Measurements from ENCODE around the gene ACADVL.

The ACADVL gene

DNA sequence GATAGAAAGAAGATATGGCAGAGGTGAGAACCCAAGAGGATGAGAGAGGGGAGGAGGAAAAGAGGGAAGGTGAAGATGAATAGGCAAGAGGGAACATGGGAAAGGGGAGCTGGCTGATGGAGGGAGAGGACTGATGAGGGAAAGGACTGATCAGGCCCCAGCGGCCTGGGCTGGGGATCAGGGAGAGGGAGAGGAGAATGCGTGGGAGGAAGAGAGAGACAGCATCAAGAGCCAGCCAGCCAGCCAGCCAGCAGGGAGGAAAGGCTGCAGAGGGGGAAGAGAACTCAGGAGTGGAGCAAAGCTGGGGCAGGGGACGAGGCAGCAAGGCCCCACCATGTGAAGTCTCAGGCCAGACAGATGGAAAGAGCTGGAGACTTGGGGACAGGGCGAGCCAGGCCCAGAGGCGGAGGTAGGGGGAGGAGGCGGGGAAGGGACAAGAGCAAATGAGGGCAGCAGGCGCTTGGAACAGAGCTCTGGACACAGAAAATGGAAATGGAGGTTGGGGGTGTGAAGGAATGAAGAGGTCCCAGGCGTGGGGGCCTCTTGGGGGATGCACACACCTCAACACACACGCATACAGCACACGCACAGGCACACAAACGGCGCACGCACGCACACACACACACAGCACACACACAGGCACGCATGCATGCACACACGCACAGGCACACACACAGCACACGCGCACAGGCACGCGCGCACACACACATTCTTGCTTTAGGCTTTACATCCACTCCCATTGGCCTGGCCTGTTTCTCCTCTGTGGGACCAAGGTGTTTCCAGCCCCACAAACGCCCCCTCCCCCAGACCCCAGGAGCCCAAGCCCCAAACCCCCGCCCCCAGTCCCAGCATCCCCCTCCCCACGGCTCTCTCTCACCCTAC is 12.4 kb upstream of the ACADVL start:
- TF ChIP-seq SPI1 (IDR thresholded peaks at IDR 0.05; ENCODE audit: low read depth, low read length): no peak
- DNase-seq (ENCODE audit: insufficient read length, low spot score) (no peak), FAIRE-seq (no peak)

DNA sequence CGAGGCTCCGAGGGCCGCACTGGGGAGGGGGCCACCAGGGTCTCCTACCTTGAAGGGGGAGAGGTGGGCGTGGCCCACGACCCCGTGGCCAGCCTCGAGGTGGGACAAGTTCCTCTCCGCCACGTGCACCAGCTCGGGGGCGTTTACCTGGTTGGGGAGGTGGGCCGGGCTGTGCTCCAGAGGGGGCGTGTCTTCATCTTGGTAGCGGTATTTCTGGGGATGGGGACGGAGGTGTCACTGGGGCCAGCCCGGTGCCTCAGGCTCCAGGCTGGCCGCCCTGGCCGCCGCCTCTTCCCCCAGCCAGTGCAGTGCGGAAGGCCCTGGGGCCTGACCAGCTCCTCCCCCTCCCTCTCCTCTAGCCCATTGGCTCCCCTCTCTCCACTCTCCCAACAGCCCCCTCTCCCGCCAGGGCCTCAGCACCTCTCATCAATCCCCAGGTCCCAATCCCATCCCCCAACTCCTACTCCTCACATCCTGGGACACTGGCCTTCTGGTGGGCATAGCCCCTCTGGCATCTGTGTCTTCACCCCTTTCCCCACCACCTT is 11.6 kb upstream of the ACADVL start:
- no peak for FAIRE-seq
- no peak for TF ChIP-seq PAX5 (IDR thresholded peaks at IDR 0.05; ENCODE audit: insufficient read depth, low read length, severe bottlenecking)
- no peak for TF ChIP-seq POU2F2 (IDR thresholded peaks at IDR 0.05; ENCODE audit: low read depth, low read length)
- TF ChIP-seq TAF1 (IDR thresholded peaks at IDR 0.05; ENCODE audit: low read depth, low read length): no peak
- TF ChIP-seq POLR2A (IDR thresholded peaks at IDR 0.05; ENCODE audit: low read depth, low read length): no peak
- TF ChIP-seq SPI1 (IDR thresholded peaks at IDR 0.05; ENCODE audit: low read depth, low read length): no peak
- TF ChIP-seq POLR2AphosphoS5 (IDR thresholded peaks at IDR 0.05; ENCODE audit: low read depth, low read length): no peak
- DNase-seq (ENCODE audit: insufficient read length, low spot score): no peak

DNA sequence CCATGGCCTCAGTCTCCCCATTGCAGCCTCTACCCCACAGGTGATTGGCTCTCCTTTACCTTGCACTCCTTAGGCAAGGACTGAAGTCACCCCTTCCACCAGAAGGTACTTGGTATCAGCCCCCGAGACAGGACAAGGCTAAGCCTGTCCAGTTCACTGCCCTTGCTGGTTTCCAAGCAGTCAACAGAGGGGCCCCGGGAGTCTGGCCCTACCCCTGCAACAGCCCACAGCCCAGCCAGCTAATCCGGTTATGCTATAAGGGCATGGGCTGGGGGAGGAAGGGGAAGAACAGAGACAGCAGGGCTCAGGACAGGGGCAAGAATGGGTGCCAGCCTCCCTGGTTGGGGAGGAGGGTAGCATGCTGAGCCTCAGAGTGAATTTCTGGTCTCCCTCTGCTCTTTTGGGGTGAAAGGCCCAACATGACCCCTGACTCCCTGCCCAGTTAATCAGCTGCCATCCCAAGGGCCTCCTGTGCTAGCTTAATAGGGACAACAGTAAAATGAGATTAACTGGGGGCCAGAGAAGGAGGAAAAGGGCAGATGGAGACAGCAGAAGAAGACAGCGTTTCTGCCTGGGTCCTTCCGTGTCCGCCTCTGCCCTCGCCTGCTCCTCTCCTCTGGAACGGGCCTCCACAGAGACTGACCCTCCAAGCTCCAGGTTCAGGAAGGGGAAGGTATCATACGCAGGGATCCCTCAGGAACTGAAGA is 10.8 kb upstream of the ACADVL start:
- TF ChIP-seq SPI1 (IDR thresholded peaks at IDR 0.05; ENCODE audit: low read depth, low read length) (no peak), POLR2A (IDR thresholded peaks at IDR 0.05; ENCODE audit: low read depth, low read length) (no peak), PAX5 (IDR thresholded peaks at IDR 0.05; ENCODE audit: insufficient read depth, low read length, severe bottlenecking) (no peak), TAF1 (IDR thresholded peaks at IDR 0.05; ENCODE audit: low read depth, low read length) (no peak), POLR2AphosphoS5 (IDR thresholded peaks at IDR 0.05; ENCODE audit: low read depth, low read length) (no peak), POU2F2 (IDR thresholded peaks at IDR 0.05; ENCODE audit: low read depth, low read length) (no peak)
- FAIRE-seq (no peak), DNase-seq (ENCODE audit: insufficient read length, low spot score) (no peak)

DNA sequence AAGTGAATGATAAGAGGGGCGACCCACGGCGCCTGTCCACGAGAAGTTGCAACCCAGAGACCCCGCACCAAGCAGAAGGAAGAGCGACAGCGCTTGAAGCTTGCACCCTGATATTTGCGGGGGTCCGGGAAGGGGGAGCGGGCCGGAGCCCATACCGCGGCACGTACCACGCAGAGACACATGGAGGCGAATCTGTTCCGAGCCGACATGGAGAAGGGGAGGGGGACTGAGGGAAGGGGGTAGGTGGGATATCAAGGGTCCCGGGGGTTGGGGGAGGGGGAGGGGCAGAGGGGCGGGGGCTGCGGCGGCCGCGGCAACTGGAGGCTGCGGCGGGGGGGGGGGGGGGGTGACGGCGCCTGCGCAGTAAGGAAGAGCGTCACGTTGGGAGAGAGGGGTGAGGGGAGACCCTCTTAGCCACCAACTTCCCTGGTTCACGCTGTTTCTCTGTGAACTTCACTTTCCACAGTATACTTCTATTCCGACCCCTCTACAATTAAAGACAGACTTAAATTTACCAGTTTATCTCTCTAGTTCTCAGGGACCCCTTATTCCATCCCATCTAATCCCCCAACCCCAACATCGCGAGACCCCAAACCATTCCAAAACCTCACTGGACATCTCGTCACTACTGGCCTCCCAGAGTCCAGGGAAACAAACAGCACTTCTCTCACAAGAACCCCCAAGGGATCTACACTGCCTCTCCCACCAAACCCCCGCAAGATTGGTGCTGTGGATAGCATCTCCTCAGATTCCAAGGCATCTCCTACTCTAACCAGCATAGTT is 8.1 kb upstream of the ACADVL start:
- TF ChIP-seq TAF1 (IDR thresholded peaks at IDR 0.05; ENCODE audit: low read depth, low read length) (no peak), POLR2AphosphoS5 (IDR thresholded peaks at IDR 0.05; ENCODE audit: low read depth, low read length) (no peak), SPI1 (IDR thresholded peaks at IDR 0.05; ENCODE audit: low read depth, low read length) (no peak), POU2F2 (IDR thresholded peaks at IDR 0.05; ENCODE audit: low read depth, low read length) (no peak), PAX5 (IDR thresholded peaks at IDR 0.05; ENCODE audit: insufficient read depth, low read length, severe bottlenecking) (no peak), POLR2A (IDR thresholded peaks at IDR 0.05; ENCODE audit: low read depth, low read length) (no peak)
- DNase-seq (ENCODE audit: insufficient read length, low spot score): no peak
- no peak for FAIRE-seq

DNA sequence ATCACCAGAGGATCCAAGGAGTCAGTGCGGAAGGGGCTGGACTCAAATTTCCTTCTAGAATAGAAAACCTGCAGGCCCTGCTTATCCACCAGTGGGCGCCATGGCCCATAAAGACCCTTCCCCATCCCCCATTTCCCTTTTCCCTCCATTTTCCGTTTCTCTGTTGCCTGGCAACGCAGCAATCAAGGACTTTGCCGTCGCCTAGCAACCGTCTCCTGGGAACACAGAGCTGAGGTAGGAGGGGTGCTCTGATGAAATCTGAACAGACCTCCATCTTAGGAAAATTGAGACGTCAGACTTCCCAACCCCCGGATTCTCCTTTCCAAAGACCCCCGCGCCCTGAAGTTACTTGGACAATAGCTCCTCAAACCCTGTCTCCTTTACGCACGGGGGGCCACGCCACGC is 5.8 kb upstream of the ACADVL start:
- TF ChIP-seq POLR2A (IDR thresholded peaks at IDR 0.05; ENCODE audit: low read depth, low read length) (no peak), POU2F2 (IDR thresholded peaks at IDR 0.05; ENCODE audit: low read depth, low read length) (no peak), PAX5 (IDR thresholded peaks at IDR 0.05; ENCODE audit: insufficient read depth, low read length, severe bottlenecking) (no peak), SPI1 (IDR thresholded peaks at IDR 0.05; ENCODE audit: low read depth, low read length) (no peak), TAF1 (IDR thresholded peaks at IDR 0.05; ENCODE audit: low read depth, low read length) (no peak), POLR2AphosphoS5 (IDR thresholded peaks at IDR 0.05; ENCODE audit: low read depth, low read length) (no peak)
- FAIRE-seq (no peak), DNase-seq (ENCODE audit: insufficient read length, low spot score) (no peak)

DNA sequence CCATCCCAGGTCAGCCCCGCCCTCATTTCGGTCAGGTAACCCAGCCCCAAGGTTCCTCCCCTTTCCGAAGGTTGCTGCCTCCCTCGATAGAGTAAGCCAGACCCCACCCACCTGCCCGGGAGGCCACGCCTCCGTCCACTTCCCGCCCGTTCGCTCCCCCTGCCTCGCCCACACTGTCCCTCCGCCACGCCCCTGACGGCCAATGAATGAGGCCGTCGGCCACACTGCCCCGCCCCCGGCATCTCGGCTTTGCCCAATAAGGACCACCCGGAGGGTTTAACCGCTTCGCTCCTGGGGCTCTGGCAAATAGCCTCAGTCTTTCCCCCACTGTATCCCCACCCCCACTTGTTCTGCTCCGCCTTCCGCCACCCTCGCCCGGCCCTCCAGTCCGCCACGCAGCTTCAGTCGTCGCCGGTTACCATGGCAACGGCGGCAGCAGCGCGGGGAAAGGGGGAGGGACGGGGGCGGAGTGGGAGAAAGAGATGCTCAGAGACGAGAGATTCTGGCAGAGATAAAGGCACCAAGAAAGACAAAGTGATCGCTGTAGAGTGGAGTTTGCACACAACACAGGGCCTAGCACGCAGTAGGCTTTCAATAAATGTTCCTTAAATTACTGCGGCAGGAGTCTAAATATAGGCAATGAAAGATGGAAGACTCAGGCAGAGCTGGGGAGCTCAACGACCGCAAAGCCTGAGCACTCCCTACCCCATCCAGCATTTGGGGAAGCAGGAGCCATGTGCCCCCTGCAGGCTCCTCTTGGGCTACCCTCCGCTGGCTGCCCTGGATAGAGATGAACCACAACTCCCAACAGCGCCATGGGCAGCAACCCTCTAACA is 5.2 kb upstream of the ACADVL start:
- DNase-seq (ENCODE audit: insufficient read length, low spot score) (peak; percentile 96), FAIRE-seq (peak; percentile 100)
- TF ChIP-seq POU2F2 (IDR thresholded peaks at IDR 0.05; ENCODE audit: low read depth, low read length) (peak; percentile 31; the same call in 1 of the 2 replicates), PAX5 (IDR thresholded peaks at IDR 0.05; ENCODE audit: insufficient read depth, low read length, severe bottlenecking) (no peak), TAF1 (IDR thresholded peaks at IDR 0.05; ENCODE audit: low read depth, low read length) (no peak), POLR2A (IDR thresholded peaks at IDR 0.05; ENCODE audit: low read depth, low read length) (no peak), POLR2AphosphoS5 (IDR thresholded peaks at IDR 0.05; ENCODE audit: low read depth, low read length) (no peak), SPI1 (IDR thresholded peaks at IDR 0.05; ENCODE audit: low read depth, low read length) (0 out of 2 replicates have a peak, but pooled peaks have one; percentile 15)

DNA sequence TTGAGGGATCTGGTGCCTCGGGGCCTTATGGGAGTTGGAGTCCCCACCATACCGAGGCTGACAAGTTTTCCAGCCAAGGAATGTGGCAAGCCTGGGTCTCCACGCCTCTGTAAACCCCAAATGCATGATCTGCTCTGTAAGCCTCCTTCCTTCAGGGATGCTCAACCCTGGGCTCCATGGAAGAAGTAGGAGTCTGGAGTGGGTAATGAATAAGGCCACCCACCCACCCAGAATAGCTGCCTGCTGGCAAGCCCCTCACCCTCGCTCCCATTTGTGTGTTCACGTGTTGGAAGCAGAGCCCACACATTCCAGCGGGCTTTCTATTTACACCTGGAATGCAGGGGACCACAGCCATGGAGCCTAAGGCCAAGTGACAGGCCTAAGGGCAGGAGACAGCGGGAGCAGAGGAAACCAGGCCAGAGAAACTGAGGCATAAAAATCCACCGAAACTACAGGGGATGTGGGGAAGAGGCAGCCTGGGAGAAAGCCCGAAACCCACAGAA is 4.6 kb upstream of the ACADVL start:
- FAIRE-seq: no peak
- no peak for DNase-seq (ENCODE audit: insufficient read length, low spot score)
- TF ChIP-seq TAF1 (IDR thresholded peaks at IDR 0.05; ENCODE audit: low read depth, low read length) (no peak), POLR2A (IDR thresholded peaks at IDR 0.05; ENCODE audit: low read depth, low read length) (no peak), SPI1 (IDR thresholded peaks at IDR 0.05; ENCODE audit: low read depth, low read length) (no peak), PAX5 (IDR thresholded peaks at IDR 0.05; ENCODE audit: insufficient read depth, low read length, severe bottlenecking) (no peak), POU2F2 (IDR thresholded peaks at IDR 0.05; ENCODE audit: low read depth, low read length) (no peak), POLR2AphosphoS5 (IDR thresholded peaks at IDR 0.05; ENCODE audit: low read depth, low read length) (no peak)

DNA sequence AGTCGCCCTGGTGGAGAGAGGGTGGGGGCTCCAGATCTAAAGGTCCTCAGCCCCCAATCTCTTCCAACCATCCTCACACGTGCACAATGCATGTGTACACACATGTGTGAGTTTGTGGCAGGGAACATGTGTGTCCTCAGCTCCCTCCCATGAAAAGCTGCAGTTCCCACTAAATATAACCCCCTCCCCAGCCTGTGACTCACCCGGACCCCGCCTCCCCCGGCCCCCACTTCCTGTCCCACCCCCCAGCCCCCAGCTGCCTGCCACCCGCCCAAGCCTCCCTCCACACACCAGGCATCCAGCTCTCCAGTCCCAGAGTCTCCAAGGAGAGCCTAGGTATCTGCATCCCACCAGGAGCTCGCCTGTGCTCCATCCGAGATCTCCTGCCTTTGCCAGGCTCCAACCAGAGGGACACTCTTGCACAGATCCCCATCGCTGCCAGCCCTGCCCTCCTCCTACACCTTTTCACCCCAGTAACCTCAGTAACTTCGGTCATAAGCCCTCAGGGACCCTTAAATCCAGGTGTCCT is 4.0 kb upstream of the ACADVL start:
- FAIRE-seq (peak; percentile 75), DNase-seq (ENCODE audit: insufficient read length, low spot score) (no peak)
- no peak for TF ChIP-seq SPI1 (IDR thresholded peaks at IDR 0.05; ENCODE audit: low read depth, low read length)
- TF ChIP-seq PAX5 (IDR thresholded peaks at IDR 0.05; ENCODE audit: insufficient read depth, low read length, severe bottlenecking): no peak
- no peak for TF ChIP-seq POU2F2 (IDR thresholded peaks at IDR 0.05; ENCODE audit: low read depth, low read length)
- no peak for TF ChIP-seq TAF1 (IDR thresholded peaks at IDR 0.05; ENCODE audit: low read depth, low read length)
- no peak for TF ChIP-seq POLR2A (IDR thresholded peaks at IDR 0.05; ENCODE audit: low read depth, low read length)
- no peak for TF ChIP-seq POLR2AphosphoS5 (IDR thresholded peaks at IDR 0.05; ENCODE audit: low read depth, low read length)

Measured in GM12891 (cell line).